Measurements from ENCODE around the gene CHIA.

Gene CHIA

GRCh38 chr1:111280267-111280666, 10.4 kb upstream of the CHIA start:
- Histone ChIP-seq H3K27ac (no peak overlapping the region), H3K9ac (no peak overlapping the region), H3K4me3 (ENCODE audit: low read depth, low read length) (no peak overlapping the region), H3K9me3 (ENCODE audit: control insufficient read depth, low read length) (no peaks in the 10 kb centered on the region), H3K4me2 (ENCODE audit: low read length) (no peak overlapping the region), H3K79me2 (no peaks in the 10 kb centered on the region), H3K36me3 (ENCODE audit: control insufficient read depth, insufficient read depth, low read length) (no peaks in the 10 kb centered on the region), H2AFZ (no peak overlapping the region), H3K27me3 (ENCODE audit: control insufficient read depth, insufficient read depth, low read length) (no peaks in the 10 kb centered on the region), H3K4me1 (no peaks in the 10 kb centered on the region)
- TF ChIP-seq CTCF (IDR thresholded peaks at IDR 0.05): no peak

GRCh38 chr1:111281411-111281810, 9.2 kb upstream of the CHIA start:
- Histone ChIP-seq H3K4me3 (ENCODE audit: low read depth, low read length) (no peak overlapping the region), H3K27ac (no peak overlapping the region), H3K4me1 (peaks cover 5% of the 10 kb centered on the region), H3K9me3 (ENCODE audit: control insufficient read depth, low read length) (no peaks in the 10 kb centered on the region), H3K79me2 (no peaks in the 10 kb centered on the region), H3K4me2 (ENCODE audit: low read length) (no peak overlapping the region), H3K36me3 (ENCODE audit: control insufficient read depth, insufficient read depth, low read length) (no peaks in the 10 kb centered on the region), H2AFZ (no peak overlapping the region), H3K9ac (no peak overlapping the region), H3K27me3 (ENCODE audit: control insufficient read depth, insufficient read depth, low read length) (no peaks in the 10 kb centered on the region)
- TF ChIP-seq CTCF (IDR thresholded peaks at IDR 0.05): no peak

- H3K27me3 ChIP-seq (ENCODE audit: control insufficient read depth, insufficient read depth, low read length): no peaks in the 10 kb centered on the region
- H3K79me2 ChIP-seq: no peaks in the 10 kb centered on the region
- TF ChIP-seq CTCF (IDR thresholded peaks at IDR 0.05): no peak
- no peak overlapping the region for H3K27ac ChIP-seq
- no peaks in the 10 kb centered on the region for H3K36me3 ChIP-seq (ENCODE audit: control insufficient read depth, insufficient read depth, low read length)
- H3K4me3 ChIP-seq (ENCODE audit: low read depth, low read length): no peak overlapping the region
- no peak overlapping the region for H3K9ac ChIP-seq
- H2AFZ ChIP-seq: no peak overlapping the region
- no peaks in the 10 kb centered on the region for H3K9me3 ChIP-seq (ENCODE audit: control insufficient read depth, low read length)
- H3K4me1 ChIP-seq: peaks cover 5% of the 10 kb centered on the region
- no peak overlapping the region for H3K4me2 ChIP-seq (ENCODE audit: low read length)
These were observed 6.8 kb upstream of the CHIA start for GRCh38 chr1:111283838-111284237.

GRCh38 chr1:111285879-111286278, 4.8 kb upstream of the CHIA start:
- H3K9me3 ChIP-seq (ENCODE audit: control insufficient read depth, low read length): no peaks in the 10 kb centered on the region
- H2AFZ ChIP-seq: peak overlapping the region; percentile 69
- no peaks in the 10 kb centered on the region for H3K36me3 ChIP-seq (ENCODE audit: control insufficient read depth, insufficient read depth, low read length)
- peaks cover 5% of the 10 kb centered on the region for H3K4me1 ChIP-seq
- no peak overlapping the region for H3K27ac ChIP-seq
- no peaks in the 10 kb centered on the region for H3K79me2 ChIP-seq
- H3K4me3 ChIP-seq (ENCODE audit: low read depth, low read length): no peak overlapping the region
- TF ChIP-seq CTCF (IDR thresholded peaks at IDR 0.05): no peak
- no peaks in the 10 kb centered on the region for H3K27me3 ChIP-seq (ENCODE audit: control insufficient read depth, insufficient read depth, low read length)
- no peak overlapping the region for H3K4me2 ChIP-seq (ENCODE audit: low read length)
- H3K9ac ChIP-seq: no peak overlapping the region

- H3K9ac ChIP-seq: no peak overlapping the region
- no peak overlapping the region for H3K4me3 ChIP-seq (ENCODE audit: low read depth, low read length)
- H3K36me3 ChIP-seq (ENCODE audit: control insufficient read depth, insufficient read depth, low read length): no peaks in the 10 kb centered on the region
- H3K27ac ChIP-seq: no peak overlapping the region
- no peak for TF ChIP-seq CTCF (IDR thresholded peaks at IDR 0.05)
- H3K27me3 ChIP-seq (ENCODE audit: control insufficient read depth, insufficient read depth, low read length): no peaks in the 10 kb centered on the region
- no peak overlapping the region for H3K4me2 ChIP-seq (ENCODE audit: low read length)
- H3K9me3 ChIP-seq (ENCODE audit: control insufficient read depth, low read length): no peaks in the 10 kb centered on the region
- peaks cover 5% of the 10 kb centered on the region for H3K4me1 ChIP-seq
- no peak overlapping the region for H2AFZ ChIP-seq
- no peaks in the 10 kb centered on the region for H3K79me2 ChIP-seq
These were observed 3.7 kb upstream of the CHIA start for GRCh38 chr1:111286912-111287311.

All from parathyroid adenoma (tissue), 2 donors.